Measurements from ENCODE around the gene SCYGR7.
"Not testable (repeated sequence)": the region's sequence is repeated elsewhere in the genome, so short reads cannot be mapped to it uniquely, and the experiment has no call there.

SCYGR7 gene

DNA sequence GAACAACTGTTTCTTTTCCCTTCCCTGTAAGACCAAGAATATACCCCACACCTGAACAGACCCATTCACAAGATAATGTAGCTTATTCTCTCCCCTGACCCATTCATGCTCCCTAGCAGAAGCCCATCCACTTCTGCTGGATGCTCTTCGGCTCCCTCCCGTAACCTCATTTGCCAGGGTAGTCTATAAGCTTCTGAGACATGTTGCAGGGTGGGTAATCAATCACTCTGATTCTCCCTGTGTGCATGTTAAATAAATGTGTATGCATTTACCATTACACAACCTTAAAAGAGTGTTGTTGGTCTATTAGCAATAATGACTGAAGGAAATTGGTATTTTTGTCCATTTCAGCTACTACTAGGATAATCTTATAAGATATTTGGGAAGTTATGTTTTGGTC lies 11.6 kb upstream of the SCYGR7 start:
- no peaks in the 10 kb centered on the region for H3K27me3 ChIP-seq (replicated peaks; ENCODE audit: control insufficient read depth, insufficient read depth, low read length)
- H3K36me3 ChIP-seq (ENCODE audit: control insufficient read depth, insufficient read depth, low read length): no peaks in the 10 kb centered on the region
- no peak for DNase-seq (ENCODE audit: extremely low read depth, insufficient read length)
- no peak overlapping the region for H3K4me3 ChIP-seq (replicated peaks; ENCODE audit: low read depth, low read length)
- TF ChIP-seq, protein P1, sequence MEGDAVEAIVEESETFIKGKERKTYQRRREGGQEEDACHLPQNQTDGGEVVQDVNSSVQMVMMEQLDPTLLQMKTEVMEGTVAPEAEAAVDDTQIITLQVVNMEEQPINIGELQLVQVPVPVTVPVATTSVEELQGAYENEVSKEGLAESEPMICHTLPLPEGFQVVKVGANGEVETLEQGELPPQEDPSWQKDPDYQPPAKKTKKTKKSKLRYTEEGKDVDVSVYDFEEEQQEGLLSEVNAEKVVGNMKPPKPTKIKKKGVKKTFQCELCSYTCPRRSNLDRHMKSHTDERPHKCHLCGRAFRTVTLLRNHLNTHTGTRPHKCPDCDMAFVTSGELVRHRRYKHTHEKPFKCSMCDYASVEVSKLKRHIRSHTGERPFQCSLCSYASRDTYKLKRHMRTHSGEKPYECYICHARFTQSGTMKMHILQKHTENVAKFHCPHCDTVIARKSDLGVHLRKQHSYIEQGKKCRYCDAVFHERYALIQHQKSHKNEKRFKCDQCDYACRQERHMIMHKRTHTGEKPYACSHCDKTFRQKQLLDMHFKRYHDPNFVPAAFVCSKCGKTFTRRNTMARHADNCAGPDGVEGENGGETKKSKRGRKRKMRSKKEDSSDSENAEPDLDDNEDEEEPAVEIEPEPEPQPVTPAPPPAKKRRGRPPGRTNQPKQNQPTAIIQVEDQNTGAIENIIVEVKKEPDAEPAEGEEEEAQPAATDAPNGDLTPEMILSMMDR (IDR thresholded peaks at IDR 0.05; ENCODE audit: insufficient read depth, low read length, poor library complexity, severe bottlenecking): no peak

DNA sequence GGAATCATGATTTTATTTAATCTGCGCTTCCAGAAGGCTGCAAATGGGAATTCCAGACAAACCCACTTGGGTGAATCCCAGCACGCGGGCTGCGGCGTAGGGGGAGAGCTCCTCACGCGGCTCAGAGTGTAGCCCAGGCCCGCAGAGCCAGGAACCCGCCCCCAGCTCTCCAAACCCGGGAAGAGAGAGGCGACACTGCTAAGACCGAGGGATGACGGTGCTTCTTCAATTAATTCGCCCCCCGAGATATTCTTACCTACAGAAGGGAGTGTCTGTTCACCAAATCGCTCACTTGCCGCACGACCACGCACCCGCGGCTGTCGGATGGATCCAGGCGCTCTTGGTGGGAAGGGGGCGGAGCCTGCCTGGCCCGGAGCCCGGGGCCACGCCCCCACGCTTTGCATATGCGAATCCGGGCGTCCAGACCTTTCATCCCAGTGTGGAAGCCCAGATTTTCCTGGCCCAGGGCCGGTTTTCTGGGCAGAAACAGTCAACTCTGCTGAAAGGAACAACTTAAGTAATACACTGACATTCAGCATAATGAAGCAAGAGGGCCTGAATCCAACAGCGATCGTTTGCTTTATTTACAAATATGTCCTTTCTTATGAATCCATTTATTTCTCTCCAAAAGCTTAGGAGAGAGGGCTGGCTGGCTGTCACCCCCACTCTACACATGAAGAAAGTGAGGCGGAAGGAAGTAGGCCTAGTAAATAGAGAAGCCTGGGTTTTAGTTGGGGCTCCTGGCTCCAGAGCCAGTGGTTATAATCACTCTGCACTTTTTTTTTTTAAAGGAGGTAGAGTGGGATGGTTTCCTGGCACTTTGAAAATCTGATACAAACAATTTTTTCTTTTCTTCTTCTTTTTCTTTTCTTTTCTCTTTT lies 10.2 kb upstream of the SCYGR7 start, which contains the start of gene SLC19A3:
TSS of gene SLC19A3 (minus strand) at position 342 of the 881 bp plus-strand sequence. CDS start 15,710 bp downstream, outside the sequence.
- no peak within 1 kb of the TSS for H3K4me3 ChIP-seq (replicated peaks; ENCODE audit: low read depth, low read length)
- no peaks in the 10 kb centered on the region for H3K27me3 ChIP-seq (replicated peaks; ENCODE audit: control insufficient read depth, insufficient read depth, low read length)
- peak; percentile 9 for DNase-seq (ENCODE audit: extremely low read depth, insufficient read length)
- TF ChIP-seq, protein P1 (IDR thresholded peaks at IDR 0.05; ENCODE audit: insufficient read depth, low read length, poor library complexity, severe bottlenecking): no peak
- H3K36me3 ChIP-seq (ENCODE audit: control insufficient read depth, insufficient read depth, low read length): no peaks in the 10 kb centered on the region

- TF ChIP-seq, protein P1 (IDR thresholded peaks at IDR 0.05; ENCODE audit: insufficient read depth, low read length, poor library complexity, severe bottlenecking): no peak
- DNase-seq (ENCODE audit: extremely low read depth, insufficient read length): no peak
- Histone ChIP-seq H3K4me3 (replicated peaks; ENCODE audit: low read depth, low read length) (no peak overlapping the region), H3K36me3 (ENCODE audit: control insufficient read depth, insufficient read depth, low read length) (no peaks in the 10 kb centered on the region), H3K27me3 (replicated peaks; ENCODE audit: control insufficient read depth, insufficient read depth, low read length) (no peaks in the 10 kb centered on the region)
Observed at GRCh38 chr2:227719641-227720040, 8.5 kb upstream of the SCYGR7 start.

- TF ChIP-seq, protein P1 (IDR thresholded peaks at IDR 0.05; ENCODE audit: insufficient read depth, low read length, poor library complexity, severe bottlenecking): no peak
- H3K36me3 ChIP-seq (ENCODE audit: control insufficient read depth, insufficient read depth, low read length): no peaks in the 10 kb centered on the region
- DNase-seq (ENCODE audit: extremely low read depth, insufficient read length): no peak
- no peaks in the 10 kb centered on the region for H3K27me3 ChIP-seq (replicated peaks; ENCODE audit: control insufficient read depth, insufficient read depth, low read length)
- no peak overlapping the region for H3K4me3 ChIP-seq (replicated peaks; ENCODE audit: low read depth, low read length)
Observed at GRCh38 chr2:227720680-227721079, 7.5 kb upstream of the SCYGR7 start.

- H3K27me3 ChIP-seq (replicated peaks; ENCODE audit: control insufficient read depth, insufficient read depth, low read length); H3K4me3 ChIP-seq (replicated peaks; ENCODE audit: low read depth, low read length); H3K36me3 ChIP-seq (ENCODE audit: control insufficient read depth, insufficient read depth, low read length); DNase-seq (ENCODE audit: extremely low read depth, insufficient read length): not testable (repeated sequence)
Observed at GRCh38 chr2:227722821-227723220, 5.3 kb upstream of the SCYGR7 start.

DNA sequence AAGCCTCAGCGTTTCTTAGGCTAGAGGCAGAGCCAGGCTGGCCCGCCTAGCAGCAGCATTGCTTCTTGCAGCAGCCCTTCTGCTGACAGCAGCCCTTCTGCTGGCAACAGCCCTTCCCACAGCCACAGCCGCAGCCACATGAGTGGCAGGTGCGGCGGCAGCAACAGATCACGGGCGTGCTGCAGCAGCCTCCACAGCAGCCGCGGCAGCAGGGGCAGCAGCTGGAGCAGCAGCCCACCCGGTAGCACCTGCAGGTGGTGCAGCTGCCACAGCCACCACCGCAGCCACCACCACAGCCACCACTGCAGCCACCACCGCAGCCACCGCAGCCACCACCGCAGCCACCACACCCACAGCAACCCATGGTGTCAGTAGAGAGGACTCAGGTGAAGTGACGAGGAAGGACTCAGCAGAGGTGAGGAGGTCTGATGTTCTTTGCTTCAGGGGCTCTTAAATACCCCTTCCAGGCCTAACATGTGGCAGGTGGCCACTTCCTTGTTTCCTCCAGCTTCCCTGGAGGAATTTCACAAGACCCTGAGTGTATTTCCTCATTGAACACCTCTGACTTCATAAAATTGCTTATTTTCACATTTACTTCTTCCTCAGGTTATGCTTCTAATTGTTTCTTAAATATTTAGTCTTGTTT lies 3.6 kb upstream of the SCYGR7 start, which contains the start of gene SCYGR6:
TSS of gene SCYGR6 (minus strand) at position 364 of the 646 bp plus-strand sequence. CDS start at position 364, 0 bp downstream.
- TF ChIP-seq, protein P1 (IDR thresholded peaks at IDR 0.05; ENCODE audit: insufficient read depth, low read length, poor library complexity, severe bottlenecking): no peak
- Histone ChIP-seq H3K27me3 (replicated peaks; ENCODE audit: control insufficient read depth, insufficient read depth, low read length) (no peaks in the 10 kb centered on the region), H3K36me3 (ENCODE audit: control insufficient read depth, insufficient read depth, low read length) (no peaks in the 10 kb centered on the region), H3K4me3 (replicated peaks; ENCODE audit: low read depth, low read length) (no peak within 1 kb of the TSS)
- no peak for DNase-seq (ENCODE audit: extremely low read depth, insufficient read length)
